Liver (tissue), 9 donors: Measurements from ENCODE around the gene TXNIP. TPM values are rescaled to one million over a fixed set of nuclear protein-coding genes. Genes with fewer than 3 reads are reported as not detected.

Experiments
- DNase-seq: peaks from one replicate; pipeline ENCODE4 v3.0.0-alpha.2; 2017; ENCODE audit warnings: low spot score
- H3K27ac ChIP-seq, 2 donors: one replicate each; pipeline ENCODE4 v1.7.0; 2013; ENCODE audit warnings: inconsistent platforms in 2 of 2, low read length in 2 of 2, control low read depth in 1 of 2, low read depth in 1 of 2, mild to moderate bottlenecking in 1 of 2
- H3K27me3 ChIP-seq, 4 donors: one replicate each; pipeline versions ENCODE4 v1.6.1 to v1.7.0; 2013; ENCODE audit warnings: low read length in 3 of 4, inconsistent platforms in 1 of 4, mild to moderate bottlenecking in 1 of 4, moderate library complexity in 1 of 4; ENCODE audit not compliant: control insufficient read depth in 4 of 4, insufficient read depth in 4 of 4
- H3K36me3 ChIP-seq, 4 donors: one replicate each; pipeline versions ENCODE4 v1.6.1 to v1.7.0; 2013; ENCODE audit warnings: low read length in 3 of 4, mild to moderate bottlenecking in 3 of 4, low read depth in 1 of 4, moderate library complexity in 1 of 4; ENCODE audit not compliant: control insufficient read depth in 4 of 4, insufficient read depth in 3 of 4
- H3K4me1 ChIP-seq, 4 donors: one replicate each; pipeline versions ENCODE4 v1.6.1 to v1.7.0; 2013; ENCODE audit warnings: low read length in 3 of 4, mild to moderate bottlenecking in 3 of 4, moderate library complexity in 1 of 4; ENCODE audit not compliant: control insufficient read depth in 4 of 4, insufficient read depth in 4 of 4
- H3K4me3 ChIP-seq, 3 donors: one replicate each; pipeline versions ENCODE4 v1.6.1 to v1.7.0; 2013; ENCODE audit warnings: low read length in 3 of 3, control low read depth in 1 of 3, low read depth in 1 of 3, mild to moderate bottlenecking in 1 of 3
- H3K9ac ChIP-seq, 2 donors: one replicate each; pipeline ENCODE4 v1.7.0; 2013; ENCODE audit warnings: low read length in 2 of 2, mild to moderate bottlenecking in 2 of 2, moderate library complexity in 2 of 2, control low read depth in 1 of 2, low read depth in 1 of 2
- H3K9me3 ChIP-seq, 4 donors: one replicate each; pipeline versions ENCODE4 v1.6.1 to v1.7.0; 2013; ENCODE audit warnings: low read length in 3 of 4; ENCODE audit not compliant: control insufficient read depth in 4 of 4
- ATF3 ChIP-seq: IDR thresholded peaks from 2 replicates; pipeline ENCODE4 v1.6.1; 2016; ENCODE audit warnings: antibody characterized with exemption
- CTCF ChIP-seq: fragments of 150-350 bp; IDR thresholded peaks from 2 replicates; pipeline ENCODE4 v1.5.1; 2017; ENCODE audit warnings: improper control_type of control experiment, low read depth, low read length; ENCODE audit not compliant: missing input control
- EGR1 ChIP-seq, 2 donors: IDR thresholded peaks; 2 replicates each; pipeline ENCODE4 v1.6.1; 2016 to 2018; ENCODE audit warnings: antibody characterized with exemption in 2 of 2, low read depth in 2 of 2
- FOXA1 ChIP-seq: IDR thresholded peaks from 2 replicates; pipeline ENCODE4 v1.6.1; 2016; ENCODE audit warnings: antibody characterized with exemption
- FOXA2 ChIP-seq: IDR thresholded peaks from 2 replicates; pipeline ENCODE4 v1.6.1; 2016; ENCODE audit warnings: antibody characterized with exemption
- GABPA ChIP-seq, 2 donors: IDR thresholded peaks in 1 of 2; conservative IDR thresholded peaks in 1 of 2; 2 replicates each; pipeline ENCODE4 v1.6.1; 2016; ENCODE audit warnings: antibody characterized with exemption in 2 of 2, mild to moderate bottlenecking in 1 of 2, moderate library complexity in 1 of 2
- HNF4A ChIP-seq, 2 donors: conservative IDR thresholded peaks; 2 replicates each; pipeline ENCODE4 v1.6.1; 2016; ENCODE audit warnings: antibody characterized with exemption in 2 of 2, mild to moderate bottlenecking in 2 of 2
- HNF4G ChIP-seq: IDR thresholded peaks from 2 replicates; pipeline ENCODE4 v1.6.1; 2016; ENCODE audit warnings: antibody characterized with exemption
- JUND ChIP-seq, 2 donors: IDR thresholded peaks; 2 replicates each; pipeline ENCODE4 v1.6.1; 2016; ENCODE audit warnings: antibody characterized with exemption in 2 of 2
- MAX ChIP-seq: IDR thresholded peaks from 2 replicates; pipeline ENCODE4 v1.6.1; 2016; ENCODE audit warnings: antibody characterized with exemption
- NR2F2 ChIP-seq: IDR thresholded peaks from 2 replicates; pipeline ENCODE4 v1.6.1; 2016; ENCODE audit warnings: antibody characterized with exemption
- RAD21 ChIP-seq, 2 donors: IDR thresholded peaks; 2 replicates each; pipeline ENCODE4 v1.6.1; 2016; ENCODE audit warnings: antibody characterized with exemption in 2 of 2, mild to moderate bottlenecking in 2 of 2
- REST ChIP-seq: IDR thresholded peaks from 2 replicates; pipeline ENCODE4 v1.6.1; 2016; ENCODE audit warnings: antibody characterized with exemption, mild to moderate bottlenecking
- RXRA ChIP-seq, 2 donors: IDR thresholded peaks; 2 replicates each; pipeline ENCODE4 v1.6.1; 2017 to 2018; ENCODE audit warnings: antibody characterized with exemption in 2 of 2, mild to moderate bottlenecking in 1 of 2
- SP1 ChIP-seq: IDR thresholded peaks from 2 replicates; pipeline ENCODE4 v1.6.1; 2018; ENCODE audit warnings: antibody characterized with exemption, mild to moderate bottlenecking
- TAF1 ChIP-seq: conservative IDR thresholded peaks from 2 replicates; pipeline ENCODE4 v1.6.1; 2016; ENCODE audit warnings: antibody characterized with exemption, mild to moderate bottlenecking
- YY1 ChIP-seq: IDR thresholded peaks from 2 replicates; pipeline ENCODE4 v1.6.1; 2016; ENCODE audit warnings: antibody characterized with exemption, mild to moderate bottlenecking
- ZBTB33 ChIP-seq: IDR thresholded peaks from 2 replicates; pipeline ENCODE4 v1.6.1; 2016; ENCODE audit warnings: antibody characterized with exemption
- polyA plus RNA-seq, 2 donors: library from polyadenylated mRNA; stranded (reverse) in 1 of 2; unstranded in 1 of 2; fragments of 200-250 nt in 1 of 2; fragments of >200 nt in 1 of 2; fragmentation: Nextera tagmentation in 1 of 2; extraction: Ambion mirVana in 1 of 2; gene quantifications; one replicate each; pipeline versions ENCODE4 v1.2.1 to v1.2.3, GENCODE V29; 2013 to 2015
- total RNA-seq, 2 donors: library from RNA; depleted of rRNA; stranded (reverse); fragments of >200 nt; gene quantifications; one replicate each; pipeline ENCODE4 v1.2.3, GENCODE V29; 2014
- donor health status: healthy.
- donor health status: healthy.
- donor health status: healthy.
- donor health status: healthy.
- donor health status: healthy.

The TXNIP gene
- total and polyA plus RNA-seq, 4 donors, result 53.8 to 223 (median 92.0) TPM

- TF ChIP-seq HNF4A (conservative IDR thresholded peaks at IDR 0.05), result no peak
- TF ChIP-seq SP1, result peak; percentile 70
- no peak for TF ChIP-seq YY1
- TF ChIP-seq EGR1 (IDR thresholded peaks at IDR 0.05; ENCODE audit: low read depth in 2 of 2), result no peak
These were observed 17.3 kb downstream of the TXNIP start (continued) for GRCh38 chr1:145978854-145979745.

- Histone ChIP-seq H3K4me1 (peaks cover 16 to 50% (median 32%) of the 10 kb centered on the region in 4 donors), H3K27me3 (no peaks in the 10 kb centered on the region), H3K4me3 (no peak overlapping the region), H3K36me3 (peaks cover 0 to 8% (median 0%) of the 10 kb centered on the region in 4 donors), H3K9ac (peak overlapping the region; percentile 19 to 56), H3K27ac (peak overlapping the region; percentile 87 to 93), H3K9me3 (no peaks in the 10 kb centered on the region)
- no peak for DNase-seq
- TF ChIP-seq MAX (no peak), REST (no peak), HNF4G (no peak), SP1 (no peak), ATF3 (no peak), EGR1 (IDR thresholded peaks at IDR 0.05; ENCODE audit: low read depth in 2 of 2) (no peak), RAD21 (IDR thresholded peaks at IDR 0.05) (no peak), NR2F2 (no peak), CTCF (no peak), YY1 (no peak), RXRA (IDR thresholded peaks at IDR 0.05) (no peak), FOXA2 (no peak), GABPA (IDR thresholded peaks at IDR 0.05 in 1 of 2, conservative IDR thresholded peaks at IDR 0.05 in 1 of 2) (no peak), HNF4A (conservative IDR thresholded peaks at IDR 0.05) (no peak), FOXA1 (no peak), JUND (IDR thresholded peaks at IDR 0.05) (no peak), ZBTB33 (no peak), TAF1 (no peak)
These were observed 17.9 kb downstream of the TXNIP start for GRCh38 chr1:145978471-145978853.
